Panc1 (cell line): ENCODE data around the gene YBX3. TPM values are rescaled to one million over a fixed set of nuclear protein-coding genes. Genes with fewer than 3 reads are reported as not detected.

Experiments
- ATAC-seq: fragments of 200-7000 bp; cut with Tn5 transposase; 2 replicates; pipeline ENCODE4 v1.9.1; 2020; ENCODE audit warnings: mild to moderate bottlenecking, moderate library complexity
- BruUV-seq: library from RNA; stranded (reverse); fragments of 400-500 nt; replicated peaks from 2 replicates; lab custom pipeline; 2021; lab: Mats Ljungman, UMichigan
- CTCF ChIA-PET: fragments of 300-600 bp; sonication (Branson Sonifier 250); formaldehyde crosslinking; loops from one replicate; lab custom pipeline; 2022; ENCODE audit warnings: antibody characterized with exemption; lab: Charles Lee
- POLR2A ChIA-PET: fragments of 300-600 bp; sonication (Branson Sonifier 250); formaldehyde crosslinking; loops from one replicate; lab custom pipeline; 2022; ENCODE audit warnings: antibody characterized with exemption; lab: Charles Lee
- DNase-seq: peaks from one replicate; pipeline ENCODE4 v3.0.0-alpha.2; 2010; ENCODE audit warnings: low read depth, low spot score
- H3K27ac ChIP-seq: 2 replicates; pipeline ENCODE4 v1.5.1; 2011; ENCODE audit warnings: mild to moderate bottlenecking, low read length, inconsistent platforms
- H3K27me3 ChIP-seq: fragments of 200-500 bp; sonication (Bioruptor generic); 2 replicates; pipeline ENCODE4 v1.6.0; 2014; ENCODE audit warnings: low read length, inconsistent platforms; ENCODE audit not compliant: control insufficient read depth, insufficient read depth
- H3K36me3 ChIP-seq: fragments of 200-500 bp; sonication (Bioruptor generic); 2 replicates; pipeline ENCODE4 v1.5.1; 2014; ENCODE audit warnings: inconsistent platforms, mild to moderate bottlenecking, low read length, moderate library complexity; ENCODE audit not compliant: control insufficient read depth, insufficient read depth
- H3K4me1 ChIP-seq: 2 replicates; pipeline ENCODE4 v1.5.1; 2011; ENCODE audit warnings: inconsistent platforms, mild to moderate bottlenecking, low read length, moderate library complexity; ENCODE audit not compliant: control insufficient read depth, insufficient read depth
- H3K4me3 ChIP-seq, 2 experiments: 2 replicates each; pipeline ENCODE4 v1.5.1; 2011 to 2012; ENCODE audit warnings: low read depth in 2 of 2, low read length in 2 of 2, mild to moderate bottlenecking in 2 of 2, inconsistent platforms in 1 of 2, moderate library complexity in 1 of 2
- H3K9me3 ChIP-seq: fragments of 200-500 bp; sonication (Bioruptor generic); 2 replicates; pipeline ENCODE4 v1.5.1; 2014; ENCODE audit warnings: low read depth, mild to moderate bottlenecking, inconsistent platforms, low read length, moderate library complexity; ENCODE audit not compliant: control insufficient read depth, insufficient read depth
- CTCF ChIP-seq: fragments of 450-650 bp; IDR thresholded peaks from 2 replicates; pipeline ENCODE4 v1.5.1; 2017; ENCODE audit warnings: mild to moderate bottlenecking
- POLR2AphosphoS5 ChIP-seq: IDR thresholded peaks from 2 replicates; pipeline ENCODE4 v1.6.1; 2012; ENCODE audit warnings: mild to moderate bottlenecking, low read depth, low read length, moderate library complexity
- REST ChIP-seq, 2 experiments: IDR thresholded peaks; 2 replicates each; pipeline ENCODE4 v1.6.1; 2011 to 2012; ENCODE audit warnings: low read depth in 2 of 2, control low read depth in 1 of 2, low read length in 1 of 2, mild to moderate bottlenecking in 1 of 2, moderate library complexity in 1 of 2; ENCODE audit not compliant: insufficient read depth in 1 of 2
- SIN3A ChIP-seq: IDR thresholded peaks from 2 replicates; pipeline ENCODE4 v1.6.1; 2012; ENCODE audit warnings: low read depth, mild to moderate bottlenecking, low read length, moderate library complexity, borderline replicate concordance; ENCODE audit not compliant: insufficient read depth
- TCF7L2 ChIP-seq: IDR thresholded peaks from 2 replicates; pipeline ENCODE4 v1.6.1; 2011; ENCODE audit warnings: mild to moderate bottlenecking, low read depth, low read length, inconsistent platforms
- in situ Hi-C: cut with HindIII; loops from 2 replicates; pipeline ENCODE4 v1.10.0; 2016; ENCODE audit warnings: low sequenced_read_pairs, low pct_unique_long_range_greater_than_20kb
- intact Hi-C: fragments of 100-400 bp; cut with micrococcal nuclease; formaldehyde crosslinking; loops from one replicate; pipeline ENCODE4 v1.10.0; 2022; ENCODE audit not compliant: unreplicated experiment
- total RNA-seq: library from RNA; stranded (reverse); gene quantifications from one replicate; pipeline ENCODE4 v1.2.1, GENCODE V29; 2021; ENCODE audit not compliant: unreplicated experiment

The YBX3 gene
- total RNA-seq, 1 experiment from 2014 or later = 155 TPM

- POLR2A ChIA-PET = no interaction called here
Observed at GRCh38 chr12:10690906-10691305, 32.2 kb downstream of the YBX3 start.

GRCh38 chr12:10689146-10689545, 34.0 kb downstream of the YBX3 start:
- ChIA-PET POLR2A (no interaction called here), CTCF (no interaction called here)
- no peak for DNase-seq
- intact Hi-C loops (no loop called here), in situ Hi-C loops (no loop called here)
- Histone ChIP-seq H3K27me3 (no peaks in the 10 kb centered on the region), H3K4me3 (no peak overlapping the region), H3K27ac (no peak overlapping the region), H3K36me3 (no peaks in the 10 kb centered on the region), H3K9me3 (no peaks in the 10 kb centered on the region), H3K4me1 (no peaks in the 10 kb centered on the region)
- TF ChIP-seq TCF7L2 (no peak), CTCF (no peak), SIN3A (no peak), POLR2AphosphoS5 (no peak), REST (IDR thresholded peaks at IDR 0.05; ENCODE audit: insufficient read depth in 1 of 2, low read depth in 2 of 2, low read length in 1 of 2) (no peak)
- BruUV-seq = no TSS peak
- ATAC-seq = no peak

More at GRCh38 chr12:10690906-10691305, 32.2 kb downstream of the YBX3 start:
- no peaks in the 10 kb centered on the region for H3K27me3 ChIP-seq
- H3K4me3 ChIP-seq = no peak overlapping the region
- ATAC-seq = no peak
- no peak for DNase-seq
- no peak overlapping the region for H3K27ac ChIP-seq
- CTCF ChIA-PET = no interaction called here
- intact Hi-C loops (no loop called here), in situ Hi-C loops (no loop called here)
- BruUV-seq = no TSS peak
- TF ChIP-seq TCF7L2 (no peak), SIN3A (no peak), CTCF (no peak), REST (IDR thresholded peaks at IDR 0.05; ENCODE audit: insufficient read depth in 1 of 2, low read depth in 2 of 2, low read length in 1 of 2) (no peak), POLR2AphosphoS5 (no peak)
- H3K9me3 ChIP-seq = no peaks in the 10 kb centered on the region
- no peaks in the 10 kb centered on the region for H3K4me1 ChIP-seq
- no peaks in the 10 kb centered on the region for H3K36me3 ChIP-seq
